ENCODE measurements around the gene THOC6. TPM values are rescaled to one million over a fixed set of nuclear protein-coding genes. Genes with fewer than 3 reads are reported as not detected.

The THOC6 gene
- total RNA-seq: 20.6 TPM
- long read RNA-seq, transcript THOC6-202 (13 exons, 1,419 nt): major isoform, 73 of 94 reads
- long read RNA-seq, partial matches to known transcripts: 0 of 94 reads
- long read RNA-seq, other reads (novel, unspliced or antisense): 21 of 94 reads

DNA sequence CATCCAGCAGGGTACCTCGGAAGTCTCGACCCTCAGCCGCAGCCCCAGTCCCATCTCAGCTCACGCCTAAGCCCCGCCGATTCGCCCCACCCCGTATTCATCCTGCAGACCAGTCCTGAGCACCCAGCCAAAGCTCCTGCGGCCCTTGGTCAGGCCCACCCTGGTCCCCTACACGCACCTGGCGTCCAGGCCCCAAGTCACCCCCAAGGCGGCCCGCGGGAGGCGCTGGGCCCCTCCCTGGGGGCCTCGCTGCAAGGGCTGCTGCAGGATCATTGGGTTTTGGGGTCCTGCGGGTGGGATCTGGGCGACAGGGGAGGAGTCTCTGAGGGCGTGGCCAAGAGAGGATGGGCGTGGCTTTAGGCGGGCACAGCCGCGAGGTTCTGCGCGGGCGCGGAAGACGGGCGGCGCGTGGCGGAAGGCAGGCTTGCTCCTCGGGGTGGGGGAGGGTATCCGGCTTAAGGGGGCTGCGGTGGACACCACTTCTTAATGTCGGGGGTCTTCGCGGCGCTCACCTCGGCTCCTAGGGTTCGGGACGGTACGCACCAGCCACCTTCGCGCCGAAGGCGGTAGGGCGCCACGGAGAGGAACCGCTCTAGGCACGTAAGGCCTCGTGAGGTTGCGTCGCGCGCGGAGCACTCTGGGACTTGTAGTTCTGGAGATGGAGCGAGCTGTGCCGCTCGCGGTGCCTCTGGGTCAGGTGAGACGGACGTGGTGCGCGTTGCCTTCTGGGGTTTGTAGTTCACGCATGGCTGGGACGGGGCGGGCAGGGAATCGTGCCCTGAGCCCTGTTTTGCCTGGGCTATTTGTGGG is at the start of gene THOC6, which contains the start of gene HCFC1R1:
TSS of gene THOC6 (plus strand) at position 367 of the 810 bp plus-strand sequence. CDS start at position 659, 292 bp downstream.
TSS of gene HCFC1R1 (minus strand) at position 274 of the 810 bp plus-strand sequence. CDS start at position 273, 1 bp downstream.
- DNase-seq (ENCODE audit: low spot score): peak; percentile 99

- peak; percentile 82 for DNase-seq (ENCODE audit: low spot score)
These were observed 49.3 kb upstream of the THOC6 start for GRCh38 chr16:2974319-2975056.

DNA sequence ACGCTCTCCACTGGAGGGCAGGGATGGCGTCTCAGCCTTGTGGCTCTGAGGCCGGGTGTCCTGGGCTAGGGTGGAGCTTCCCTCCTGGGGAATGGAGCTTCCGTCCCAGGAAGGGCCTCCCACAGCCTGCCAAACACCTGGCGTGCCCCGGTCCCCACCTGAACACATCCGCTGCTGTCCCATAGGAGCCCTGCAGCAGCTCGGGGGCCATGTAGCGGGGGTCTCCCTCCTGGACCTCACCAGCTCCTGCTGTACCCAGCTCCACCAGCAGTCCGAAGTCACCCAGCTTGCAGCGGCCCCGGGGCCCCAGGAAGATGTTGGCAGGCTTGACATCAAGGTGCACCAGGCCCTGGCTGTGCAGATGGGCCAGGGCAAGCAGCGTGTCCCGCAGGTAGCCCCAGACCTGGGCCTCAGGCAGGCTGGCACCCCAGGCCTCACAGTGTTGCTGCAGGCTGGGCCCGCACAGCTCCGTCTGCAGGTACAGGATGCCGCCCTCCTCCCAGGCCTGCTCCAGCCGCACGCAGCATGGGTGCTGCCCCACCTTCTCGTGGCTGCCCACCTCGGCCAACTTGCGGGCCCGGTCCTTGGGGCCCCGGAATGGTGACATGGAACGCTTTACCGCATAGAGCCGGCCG is 48.6 kb upstream of the THOC6 start:
- no peak for DNase-seq (ENCODE audit: low spot score)

DNA sequence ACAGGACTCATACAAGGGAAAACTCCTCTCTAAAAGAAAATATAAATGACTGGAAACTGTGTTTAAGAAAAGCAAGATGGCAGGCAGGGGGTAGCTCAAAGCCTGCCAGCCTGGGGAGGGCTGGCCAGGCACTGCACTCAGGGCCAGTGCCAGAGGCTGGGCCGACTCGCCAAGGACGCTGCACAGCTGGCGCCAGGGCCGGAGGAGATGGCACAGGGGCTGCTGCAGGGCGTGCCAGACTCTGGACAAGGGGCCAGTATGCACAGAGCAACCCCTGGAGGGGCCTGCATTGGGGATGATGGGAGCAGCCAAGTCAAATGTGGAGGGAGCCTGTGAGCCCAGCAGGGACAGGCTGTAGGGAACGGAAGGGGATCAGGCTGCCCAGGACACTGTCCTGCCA is 47.6 kb upstream of the THOC6 start:
- DNase-seq (ENCODE audit: low spot score): no peak

GRCh38 chr16:2976673-2977072 is 47.2 kb upstream of the THOC6 start:
- DNase-seq (ENCODE audit: low spot score): no peak

- no peak for DNase-seq (ENCODE audit: low spot score)
These were observed 46.4 kb upstream of the THOC6 start for GRCh38 chr16:2977440-2977839.

DNA sequence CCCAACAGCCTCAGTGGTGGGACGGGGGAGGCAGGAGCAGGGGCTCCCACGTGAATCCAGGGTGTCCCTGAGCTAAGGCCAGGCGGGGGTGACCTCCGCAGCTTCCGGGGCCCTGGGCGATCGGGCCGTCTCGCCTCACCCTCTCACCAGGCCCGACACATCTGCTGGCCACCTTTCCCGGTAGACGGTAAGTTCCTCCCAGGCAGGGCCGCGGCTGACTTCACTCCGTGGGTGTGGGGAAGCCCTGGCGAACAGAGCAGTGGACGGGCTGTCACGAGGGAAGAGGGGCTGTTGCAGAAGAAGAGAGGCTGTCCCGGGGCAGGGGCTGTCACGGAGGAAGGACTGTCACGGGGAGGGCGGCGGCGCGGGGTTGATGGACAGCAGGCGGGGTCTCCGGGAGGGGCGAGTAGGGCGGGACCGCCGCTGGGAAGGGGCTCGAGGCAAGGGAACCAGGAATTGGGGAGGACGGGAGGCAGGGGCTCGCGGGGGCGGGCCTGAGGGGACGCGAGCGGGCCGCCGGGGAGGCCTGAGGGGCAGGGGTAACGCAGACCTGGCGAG is 44.1 kb upstream of the THOC6 start:
- DNase-seq (ENCODE audit: low spot score): no peak

DNA sequence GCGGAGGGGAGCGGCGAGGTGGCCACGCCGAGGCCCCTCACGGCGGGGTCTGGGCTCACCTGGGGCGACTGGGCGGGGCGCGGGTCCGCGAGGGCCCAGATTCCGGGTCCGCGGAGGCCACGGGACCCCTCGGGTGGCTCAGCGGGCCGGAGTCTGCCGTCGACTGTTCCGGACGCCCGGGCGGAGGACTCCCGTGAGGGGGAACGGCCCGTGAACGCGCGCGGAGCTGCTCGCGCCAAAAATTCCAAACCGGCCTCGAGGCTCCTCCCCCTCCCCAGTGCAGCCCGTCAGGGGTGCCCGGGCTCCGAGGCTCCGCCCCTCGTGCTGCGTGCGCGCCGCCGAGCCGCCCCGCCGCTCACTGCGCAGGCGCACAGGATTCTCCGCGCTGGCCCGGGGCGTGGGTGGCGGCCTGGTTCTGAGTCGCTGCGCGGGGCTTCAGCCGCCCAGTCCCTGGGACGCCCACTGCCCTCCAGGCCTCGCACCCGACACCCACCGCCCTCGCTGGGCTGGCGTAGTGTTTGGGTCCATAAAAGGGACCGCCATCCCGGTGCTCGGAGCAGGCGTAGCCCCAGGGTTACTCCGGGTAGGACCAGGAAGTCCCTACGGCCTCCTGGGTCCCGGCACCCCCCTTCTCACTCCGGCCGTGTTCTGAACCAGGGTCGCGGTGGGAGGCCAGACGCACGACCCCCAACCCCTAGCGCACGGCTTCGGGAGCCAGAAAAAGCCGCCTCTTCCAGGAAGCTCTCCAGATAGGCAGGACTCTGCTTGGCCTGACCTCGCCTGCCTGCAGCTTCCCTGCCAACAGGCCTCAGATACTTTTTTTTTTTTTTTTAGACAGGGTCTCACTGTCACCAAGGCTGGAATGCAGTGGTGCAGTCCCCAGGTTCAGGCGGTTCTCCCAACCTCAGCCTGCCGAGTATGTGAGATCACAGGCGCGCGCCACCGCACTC is 43.3 kb upstream of the THOC6 start, which contains the start of gene PKMYT1:
TSS of gene PKMYT1 (minus strand) at position 220 of the 950 bp plus-strand sequence. CDS start 789 bp downstream, outside the sequence.
- DNase-seq (ENCODE audit: low spot score): peak; percentile 98

DNA sequence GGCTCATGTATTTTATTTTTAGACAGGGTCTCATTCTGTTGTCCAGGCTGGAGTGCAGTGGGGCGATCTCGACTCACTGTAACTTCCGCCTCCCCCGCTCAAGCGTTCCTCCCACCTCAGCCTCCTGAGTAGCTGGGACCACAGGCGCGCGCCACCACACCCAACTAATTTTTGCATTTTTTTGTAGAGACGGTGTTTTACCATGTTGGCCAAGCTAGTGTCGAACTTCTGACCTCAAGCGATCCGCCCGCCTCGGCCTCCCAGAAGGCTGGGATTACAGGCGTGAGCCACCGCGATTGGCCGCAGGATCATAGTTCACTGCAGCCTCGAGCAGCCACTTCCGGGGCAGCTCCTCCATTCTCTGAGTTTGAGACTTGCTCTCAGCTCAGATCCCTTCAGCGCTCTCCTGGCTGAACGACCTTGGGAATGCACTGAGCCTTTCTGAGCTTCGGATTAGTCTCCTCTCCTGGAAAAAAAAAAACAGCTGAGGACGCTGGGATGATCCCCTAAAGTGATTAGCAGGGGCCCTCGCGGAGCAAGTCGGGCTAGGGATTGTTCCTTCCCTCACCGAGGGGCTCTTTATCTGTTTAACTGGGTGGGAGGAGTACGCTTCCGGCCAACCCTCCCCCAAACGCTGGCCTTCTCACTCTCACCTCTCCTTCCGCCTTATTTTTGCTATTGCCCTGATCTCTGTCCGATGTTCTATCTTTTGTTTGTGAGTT is 42.5 kb upstream of the THOC6 start:
- DNase-seq (ENCODE audit: low spot score): no peak

DNA sequence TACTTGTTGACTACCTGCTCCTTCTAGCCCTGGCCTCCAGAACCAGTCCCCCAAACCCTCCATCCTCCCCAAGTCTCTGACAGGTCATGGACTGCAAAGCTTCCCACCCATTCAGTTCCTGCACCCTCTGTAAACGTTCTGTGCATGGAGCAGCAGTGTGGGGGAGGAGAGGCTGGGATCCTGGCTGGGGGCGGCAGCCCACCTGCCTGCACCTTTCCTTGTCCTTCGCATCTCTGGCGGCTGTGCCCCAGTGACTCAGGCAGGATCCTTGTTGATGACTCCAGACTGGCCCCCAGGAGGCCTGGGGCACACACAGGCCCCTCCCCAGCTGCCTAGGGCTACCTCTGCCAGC is 42.0 kb upstream of the THOC6 start:
- DNase-seq (ENCODE audit: low spot score): no peak

DNA sequence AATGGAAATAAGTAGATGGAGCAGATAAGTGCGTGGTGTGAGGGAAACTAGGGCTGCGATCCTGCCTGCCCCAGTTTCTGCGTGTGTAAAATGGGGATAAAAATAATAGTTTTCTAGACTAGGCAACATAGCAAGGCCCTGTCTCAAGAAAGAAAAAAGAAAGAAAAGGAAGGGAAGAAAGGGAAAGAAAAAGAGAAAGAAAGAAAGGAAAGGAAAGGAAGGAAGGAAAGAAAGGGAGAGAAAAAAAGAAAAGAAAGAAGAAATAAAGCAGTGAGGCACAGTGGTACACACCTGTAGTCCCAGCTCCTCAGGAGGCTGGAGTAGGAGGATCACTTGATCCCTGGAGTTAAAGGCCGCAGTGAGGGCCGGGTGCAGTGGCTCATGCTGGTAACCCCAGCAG is 41.4 kb upstream of the THOC6 start:
- DNase-seq (ENCODE audit: low spot score): no peak

- peak; percentile 95 for DNase-seq (ENCODE audit: low spot score)
These were observed 40.1 kb upstream of the THOC6 start for GRCh38 chr16:2983706-2984136.

GRCh38 chr16:2985462-2985861 is 38.4 kb upstream of the THOC6 start:
- no peak for DNase-seq (ENCODE audit: low spot score)

- no peak for DNase-seq (ENCODE audit: low spot score)
These were observed 37.9 kb upstream of the THOC6 start for GRCh38 chr16:2985893-2986355.

DNA sequence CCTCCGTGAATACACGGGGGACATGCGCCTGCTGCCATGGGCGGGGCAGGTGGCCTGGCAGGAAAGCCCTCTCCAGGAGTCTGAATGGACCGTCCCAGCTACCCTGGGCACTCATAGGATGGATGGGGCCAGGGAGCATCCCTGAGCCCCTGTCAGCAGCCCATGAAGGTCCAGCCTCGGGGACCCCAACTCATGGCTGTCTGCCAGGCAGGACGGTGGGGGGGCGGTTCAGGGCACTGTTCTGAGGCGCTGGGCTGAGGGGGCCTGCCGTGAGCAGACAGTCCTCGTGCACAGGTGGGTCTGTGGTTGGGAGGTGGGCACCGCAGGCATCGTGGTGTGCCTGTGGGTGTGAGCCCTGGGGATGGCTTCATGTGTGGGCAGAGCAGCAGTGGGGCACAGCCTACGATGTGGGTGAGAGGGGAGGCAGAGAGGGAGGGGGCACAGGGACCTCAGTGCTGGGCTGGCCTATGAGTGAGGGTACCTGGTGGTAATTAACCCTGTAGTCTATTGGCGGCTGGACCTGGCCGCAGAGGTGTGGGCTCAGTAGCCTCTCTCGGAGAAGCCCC is 37.1 kb upstream of the THOC6 start:
- DNase-seq (ENCODE audit: low spot score): no peak

- no peak for DNase-seq (ENCODE audit: low spot score)
These were observed 36.5 kb upstream of the THOC6 start for GRCh38 chr16:2987286-2987685.

DNA sequence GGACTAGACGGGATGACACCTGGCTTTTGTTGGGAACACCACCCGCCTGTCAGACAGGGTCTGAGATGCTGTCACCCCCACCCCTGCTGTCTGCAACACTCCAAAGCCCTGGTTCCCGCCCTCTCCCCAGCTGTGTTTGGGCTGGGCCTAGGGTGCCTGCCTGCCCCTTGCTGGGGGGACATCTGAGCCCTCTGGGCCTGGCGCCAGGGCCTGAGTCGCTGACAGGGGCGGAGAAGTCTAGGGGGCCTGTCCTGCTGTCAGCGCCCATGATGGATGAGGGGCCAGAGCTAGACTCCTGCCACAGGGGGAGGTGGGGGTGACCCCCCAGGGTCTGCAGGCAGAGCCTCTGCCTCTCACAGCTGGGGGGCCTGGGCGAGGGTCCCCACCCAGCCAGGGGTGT is 36.0 kb upstream of the THOC6 start:
- DNase-seq (ENCODE audit: low spot score): no peak

GRCh38 chr16:2988590-2989099 is 35.2 kb upstream of the THOC6 start:
- no peak for DNase-seq (ENCODE audit: low spot score)

GRCh38 chr16:2990891-2991290 is 32.9 kb upstream of the THOC6 start:
- DNase-seq (ENCODE audit: low spot score): no peak
